NCI-H345 treated with DMSO at 0.1 percent for 48 hours (cell line): ENCODE results near the gene SGCA.

Experiments used
- DNase-seq: peaks from one replicate; lab custom pipeline; 2025; ENCODE audit not compliant: unreplicated experiment; lab: John Stamatoyannopoulos, UW

The SGCA gene

GRCh38 chr17:50134206-50135110 lies 31.3 kb upstream of the SGCA start:
- DNase-seq = no peak

GRCh38 chr17:50135316-50136095 lies 30.3 kb upstream of the SGCA start:
- no peak for DNase-seq

- DNase-seq = no peak
Measured at GRCh38 chr17:50136096-50136687, 29.6 kb upstream of the SGCA start.

- no peak for DNase-seq
Measured at GRCh38 chr17:50137042-50137441, 28.8 kb upstream of the SGCA start.

- no peak for DNase-seq
Measured at GRCh38 chr17:50139185-50139783, 26.5 kb upstream of the SGCA start.

GRCh38 chr17:50139950-50140885 lies 25.6 kb upstream of the SGCA start:
- DNase-seq = peak; percentile 21

- no peak for DNase-seq
Measured at GRCh38 chr17:50141026-50141744, 24.6 kb upstream of the SGCA start.

GRCh38 chr17:50141745-50142110 lies 24.1 kb upstream of the SGCA start:
- no peak for DNase-seq

GRCh38 chr17:50143461-50144176 lies 22.2 kb upstream of the SGCA start:
- no peak for DNase-seq

- no peak for DNase-seq
Measured at GRCh38 chr17:50144355-50144754, 21.4 kb upstream of the SGCA start.

- no peak for DNase-seq
Measured at GRCh38 chr17:50144845-50145531, 20.8 kb upstream of the SGCA start.

GRCh38 chr17:50145532-50146229 lies 20.1 kb upstream of the SGCA start:
- no peak for DNase-seq

GRCh38 chr17:50146230-50146926 lies 19.4 kb upstream of the SGCA start:
- DNase-seq = no peak

GRCh38 chr17:50146927-50147665 lies 18.7 kb upstream of the SGCA start:
- no peak for DNase-seq

- no peak for DNase-seq
Measured at GRCh38 chr17:50147841-50148225, 18.0 kb upstream of the SGCA start.

GRCh38 chr17:50148226-50149090 lies 17.3 kb upstream of the SGCA start:
- no peak for DNase-seq
